Stimulated activated CD4-positive, alpha-beta T cell treated with anti-CD3 and anti-CD28 coated beads, Interleukin-4, amount 100 ng/mL, for 24 hours (primary cell): ENCODE measurements around the gene CLCA1.

Experiments
- DNase-seq: peaks from one replicate; pipeline ENCODE4 v3.0.0-alpha.2; 2020

CLCA1 gene, protein sequence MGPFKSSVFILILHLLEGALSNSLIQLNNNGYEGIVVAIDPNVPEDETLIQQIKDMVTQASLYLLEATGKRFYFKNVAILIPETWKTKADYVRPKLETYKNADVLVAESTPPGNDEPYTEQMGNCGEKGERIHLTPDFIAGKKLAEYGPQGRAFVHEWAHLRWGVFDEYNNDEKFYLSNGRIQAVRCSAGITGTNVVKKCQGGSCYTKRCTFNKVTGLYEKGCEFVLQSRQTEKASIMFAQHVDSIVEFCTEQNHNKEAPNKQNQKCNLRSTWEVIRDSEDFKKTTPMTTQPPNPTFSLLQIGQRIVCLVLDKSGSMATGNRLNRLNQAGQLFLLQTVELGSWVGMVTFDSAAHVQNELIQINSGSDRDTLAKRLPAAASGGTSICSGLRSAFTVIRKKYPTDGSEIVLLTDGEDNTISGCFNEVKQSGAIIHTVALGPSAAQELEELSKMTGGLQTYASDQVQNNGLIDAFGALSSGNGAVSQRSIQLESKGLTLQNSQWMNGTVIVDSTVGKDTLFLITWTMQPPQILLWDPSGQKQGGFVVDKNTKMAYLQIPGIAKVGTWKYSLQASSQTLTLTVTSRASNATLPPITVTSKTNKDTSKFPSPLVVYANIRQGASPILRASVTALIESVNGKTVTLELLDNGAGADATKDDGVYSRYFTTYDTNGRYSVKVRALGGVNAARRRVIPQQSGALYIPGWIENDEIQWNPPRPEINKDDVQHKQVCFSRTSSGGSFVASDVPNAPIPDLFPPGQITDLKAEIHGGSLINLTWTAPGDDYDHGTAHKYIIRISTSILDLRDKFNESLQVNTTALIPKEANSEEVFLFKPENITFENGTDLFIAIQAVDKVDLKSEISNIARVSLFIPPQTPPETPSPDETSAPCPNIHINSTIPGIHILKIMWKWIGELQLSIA

DNA sequence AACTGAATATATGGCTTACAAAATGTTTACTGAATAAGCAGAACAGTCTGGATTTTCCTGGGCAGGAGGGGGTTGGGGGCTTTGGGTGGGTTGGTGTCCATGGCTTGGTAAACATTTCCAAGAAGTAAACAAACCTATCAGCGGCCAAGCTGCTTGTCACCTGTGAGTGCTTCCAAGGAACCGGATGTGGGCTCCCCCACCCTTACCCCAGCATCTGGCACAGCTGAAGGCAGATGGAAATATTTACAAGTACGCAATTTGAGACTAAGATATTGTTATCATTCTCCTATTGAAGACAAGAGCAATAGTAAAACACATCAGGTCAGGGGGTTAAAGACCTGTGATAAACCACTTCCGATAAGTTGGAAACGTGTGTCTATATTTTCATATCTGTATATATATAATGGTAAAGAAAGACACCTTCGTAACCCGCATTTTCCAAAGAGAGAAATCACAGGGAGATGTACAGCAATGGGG, at the start of gene CLCA1:
TSS of gene CLCA1 (plus strand) at position 427 of the 477 bp plus-strand sequence. CDS start at position 472, 45 bp downstream.
- DNase-seq: no peak

DNA sequence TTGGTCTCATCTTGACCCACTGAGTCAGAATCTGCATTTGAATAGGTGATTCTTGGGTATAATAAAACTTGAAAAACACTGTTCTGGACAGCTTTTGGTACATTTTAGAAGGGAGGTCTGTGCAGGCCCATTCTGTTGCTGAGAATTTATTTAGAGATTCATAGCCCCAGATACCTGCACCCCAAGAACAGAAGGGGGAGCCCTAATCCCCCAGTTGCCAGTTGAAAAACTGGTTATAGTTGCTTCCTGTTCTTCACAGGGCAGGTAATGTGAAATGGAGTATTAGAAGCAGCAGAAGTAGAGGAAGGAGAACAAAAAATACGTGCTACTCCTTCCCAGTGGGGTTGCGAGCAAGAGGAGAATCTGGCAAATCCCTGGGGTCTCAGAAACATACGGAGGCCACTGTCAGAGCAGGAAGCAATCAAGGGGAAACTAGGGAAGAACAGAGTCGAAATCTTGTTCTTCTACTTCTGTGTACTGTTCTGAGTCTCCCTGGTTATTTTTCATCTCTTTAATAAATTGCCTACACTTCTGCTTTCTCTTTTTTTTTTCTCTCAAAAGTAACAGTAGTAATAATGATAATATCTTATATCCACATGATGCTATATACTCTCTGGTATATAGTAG, 49.3 kb upstream of the CLCA1 start:
- no peak for DNase-seq

DNA sequence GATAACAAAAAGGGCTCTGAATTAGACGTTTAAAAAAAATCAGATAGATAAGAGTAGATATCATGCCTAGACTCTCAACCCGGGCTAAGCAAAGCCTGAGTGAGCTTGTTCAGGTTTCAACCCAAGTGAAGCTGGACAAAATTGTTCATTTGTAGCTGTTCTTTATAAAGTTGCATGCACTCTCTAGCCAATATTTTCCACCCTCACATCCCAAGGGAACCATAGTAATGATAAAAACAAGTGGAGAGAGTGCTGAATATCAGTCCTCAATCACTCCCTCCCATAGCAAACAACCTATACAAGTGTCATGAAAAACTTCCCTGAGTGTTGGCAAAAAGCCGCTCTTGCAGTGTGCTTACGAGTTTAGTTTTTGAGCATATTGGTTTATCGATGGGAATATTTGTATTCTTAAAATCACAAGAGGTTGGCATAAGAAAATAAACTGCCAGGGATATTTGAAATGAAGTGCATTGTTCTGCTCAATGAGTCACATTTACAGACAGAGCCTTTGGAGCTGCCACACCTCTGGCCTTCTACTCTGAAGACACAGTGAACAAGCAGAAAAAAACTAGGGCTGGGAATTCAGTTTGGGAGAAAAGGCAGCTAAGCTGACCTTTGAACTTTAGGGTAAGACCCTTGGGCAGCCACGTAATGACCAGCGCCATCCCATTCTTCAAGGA, 47.0 kb upstream of the CLCA1 start:
- DNase-seq: no peak

DNA sequence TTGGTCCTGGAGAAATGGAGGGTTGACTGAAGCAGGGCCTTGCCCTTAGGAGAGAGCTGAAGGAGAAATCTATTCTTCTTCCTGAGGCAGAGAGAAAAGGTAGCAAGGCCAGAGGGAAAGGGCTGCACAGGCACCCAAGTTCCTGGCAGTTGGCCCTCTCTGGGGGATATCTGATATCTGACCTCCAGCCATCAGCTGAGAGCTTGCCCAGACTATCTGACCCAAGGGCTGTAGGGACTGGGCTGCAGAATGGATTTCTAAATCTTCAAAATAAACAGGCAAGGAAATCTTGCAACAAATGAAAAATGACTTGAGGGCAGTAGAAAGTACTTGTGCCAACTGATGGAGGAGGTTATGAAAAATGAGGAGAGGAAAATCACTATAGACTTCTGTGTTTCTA, 45.3 kb upstream of the CLCA1 start:
- DNase-seq: no peak

DNA sequence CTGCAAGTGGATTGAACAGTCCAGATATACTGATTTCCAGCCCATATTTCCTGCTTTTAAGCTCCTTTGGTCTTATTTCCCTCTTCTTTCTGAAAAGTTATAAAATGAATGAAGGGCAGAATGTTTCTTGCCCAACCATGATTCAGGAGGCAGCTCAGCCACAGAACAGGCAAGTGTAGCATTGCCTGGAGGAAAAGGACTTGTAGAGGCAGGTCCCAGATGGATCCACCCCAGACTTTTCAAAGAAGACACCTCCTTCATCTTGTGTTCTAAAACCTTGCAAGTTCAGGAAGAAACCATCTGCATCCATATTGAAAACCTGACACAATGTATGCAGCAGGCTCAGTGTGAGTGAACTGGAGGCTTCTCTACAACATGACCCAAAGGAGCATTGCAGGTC, 44.9 kb upstream of the CLCA1 start, which contains the start of gene CLCA2:
TSS of gene CLCA2 (plus strand) at position 299 of the 400 bp plus-strand sequence. CDS start at position 376, 77 bp downstream.
- DNase-seq: no peak

DNA sequence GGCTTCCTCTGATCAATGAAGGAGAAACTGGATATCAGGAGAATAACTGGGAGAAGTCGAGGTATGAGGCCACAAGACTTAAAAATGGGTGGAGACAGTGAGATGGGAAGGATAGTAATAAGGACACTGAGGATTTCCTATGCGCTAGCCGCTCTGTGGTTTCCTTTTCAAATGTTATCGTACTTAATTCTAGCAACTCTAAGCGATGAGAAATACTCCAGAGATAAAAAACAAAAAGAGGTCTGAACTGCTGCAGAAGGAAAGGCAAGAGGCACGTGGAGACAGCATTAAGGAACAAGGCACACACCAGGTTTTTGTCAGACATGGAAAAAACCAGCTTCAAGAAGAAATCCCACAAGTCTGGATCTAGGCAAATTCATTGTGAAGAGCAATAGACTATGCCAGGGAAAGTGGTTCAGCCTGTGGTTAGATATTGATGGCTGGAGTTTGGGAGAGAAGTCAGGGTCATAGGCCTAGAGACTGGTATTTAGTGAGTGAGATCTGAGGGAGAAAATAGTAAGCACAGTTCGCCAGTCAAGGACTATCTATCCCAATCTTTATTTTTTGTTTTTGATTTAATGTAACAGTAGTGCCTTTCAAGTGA, 39.5 kb upstream of the CLCA1 start:
- no peak for DNase-seq

DNA sequence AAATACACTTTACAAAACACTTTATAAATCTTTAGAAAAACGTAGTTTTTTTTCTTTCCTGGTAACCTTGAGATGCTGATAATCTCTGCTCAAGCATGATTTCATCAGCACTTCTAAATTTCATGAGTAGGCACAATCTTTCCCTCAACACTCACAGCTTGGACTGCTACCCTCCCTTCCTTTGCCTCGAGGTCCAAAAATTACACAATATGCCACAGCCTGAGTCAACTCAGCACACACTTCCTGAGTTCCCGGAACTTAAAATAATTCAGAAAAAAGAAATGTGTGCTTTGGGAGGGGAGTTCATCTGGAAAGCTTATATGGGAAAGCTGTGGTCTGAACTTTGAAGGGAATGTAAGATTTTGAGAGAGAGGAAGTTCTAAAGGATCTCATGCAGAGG, 38.9 kb upstream of the CLCA1 start:
- DNase-seq: no peak

DNA sequence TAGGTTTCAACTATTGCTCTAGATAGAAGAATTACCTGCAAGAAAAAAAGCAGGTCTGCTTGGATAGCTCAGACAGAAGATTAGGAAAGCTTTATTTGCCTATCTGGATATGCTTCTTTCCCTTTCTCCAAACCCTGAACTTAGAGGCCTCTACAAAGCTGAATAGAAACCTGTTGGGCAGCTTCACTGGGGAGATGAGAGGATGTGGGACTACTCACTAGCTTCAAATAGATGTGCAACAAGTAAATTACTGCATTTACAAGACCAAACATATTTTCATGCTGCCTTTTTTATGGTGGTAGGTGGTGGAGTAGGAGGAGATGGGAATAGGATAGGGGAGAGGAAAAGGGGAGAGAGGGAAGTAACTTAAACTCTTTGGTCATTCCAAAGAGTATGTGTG, 38.4 kb upstream of the CLCA1 start:
- no peak for DNase-seq

DNA sequence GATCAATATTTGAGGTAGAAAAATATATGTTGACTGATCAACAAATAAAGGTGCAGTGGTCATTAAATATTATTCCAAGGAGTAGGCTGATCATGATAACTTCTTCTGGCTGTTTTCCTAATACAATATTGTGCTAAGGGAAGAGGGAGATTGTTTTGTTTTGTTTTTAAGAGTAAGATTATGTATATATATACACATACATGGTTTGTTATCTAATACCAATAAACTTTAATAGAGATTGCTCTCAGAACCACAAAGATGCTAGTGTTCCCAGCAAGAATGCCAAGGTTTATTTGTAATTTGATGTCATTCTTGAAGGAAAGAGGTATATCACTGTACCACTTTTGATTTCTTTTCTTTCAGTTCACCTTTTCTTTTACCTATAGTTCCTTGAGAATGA, 34.7 kb upstream of the CLCA1 start:
- DNase-seq: no peak

DNA sequence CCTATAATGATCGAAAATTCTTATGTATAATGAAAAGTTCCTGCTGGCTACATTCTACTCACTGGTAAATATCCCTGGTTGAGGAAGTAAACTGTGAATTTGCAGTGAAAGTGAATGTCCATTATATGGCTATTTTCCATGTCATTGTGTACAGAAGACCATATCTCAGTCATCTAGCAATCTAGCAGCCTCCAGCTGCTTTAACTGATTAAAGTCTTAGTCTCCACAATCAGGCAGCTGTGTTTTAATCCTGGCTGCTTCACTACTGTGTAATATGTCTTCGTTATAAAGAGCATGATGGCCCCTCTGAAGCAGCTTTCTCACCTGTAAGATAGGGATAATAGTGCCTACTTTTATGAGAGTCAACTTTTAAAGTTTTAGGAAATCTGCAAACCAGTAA, 33.4 kb upstream of the CLCA1 start:
- no peak for DNase-seq

DNA sequence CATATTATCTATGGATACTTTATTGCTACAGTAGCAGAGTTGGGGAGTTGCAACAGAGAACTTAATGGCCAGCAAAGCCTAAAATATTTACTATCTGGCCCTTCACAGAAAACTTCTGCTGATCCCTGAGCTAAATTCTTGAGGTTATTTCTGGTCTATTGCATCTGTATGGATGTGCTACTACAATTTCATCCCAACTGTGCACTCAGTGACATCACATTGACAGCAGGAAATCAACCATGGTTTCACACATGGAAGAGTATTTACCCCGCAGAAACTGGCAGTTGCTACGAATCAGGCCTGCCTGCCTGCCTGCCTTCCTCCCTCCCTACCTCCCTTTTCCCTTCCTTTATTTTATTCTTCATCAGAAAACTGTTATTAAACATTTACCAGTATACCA, 32.7 kb upstream of the CLCA1 start:
- DNase-seq: no peak

DNA sequence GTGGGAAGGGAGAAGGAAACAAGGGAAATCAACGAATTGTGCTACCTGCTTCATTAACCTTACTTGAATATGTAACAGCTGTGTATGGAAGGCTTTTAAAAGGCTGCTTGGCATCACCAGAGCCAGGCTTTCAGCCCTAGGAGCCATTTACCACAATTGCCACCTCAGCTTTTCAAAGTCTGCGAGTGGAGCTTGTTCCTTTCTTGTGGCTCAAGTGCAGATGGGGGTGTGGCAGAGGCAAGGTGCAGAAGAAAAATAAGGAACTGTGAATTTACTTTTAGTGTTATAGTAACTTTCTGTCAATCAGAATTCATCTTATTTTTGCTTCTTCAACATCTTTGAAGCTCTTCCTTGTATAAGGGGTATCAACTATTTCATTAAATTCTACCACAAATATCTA, 27.1 kb upstream of the CLCA1 start:
- no peak for DNase-seq

DNA sequence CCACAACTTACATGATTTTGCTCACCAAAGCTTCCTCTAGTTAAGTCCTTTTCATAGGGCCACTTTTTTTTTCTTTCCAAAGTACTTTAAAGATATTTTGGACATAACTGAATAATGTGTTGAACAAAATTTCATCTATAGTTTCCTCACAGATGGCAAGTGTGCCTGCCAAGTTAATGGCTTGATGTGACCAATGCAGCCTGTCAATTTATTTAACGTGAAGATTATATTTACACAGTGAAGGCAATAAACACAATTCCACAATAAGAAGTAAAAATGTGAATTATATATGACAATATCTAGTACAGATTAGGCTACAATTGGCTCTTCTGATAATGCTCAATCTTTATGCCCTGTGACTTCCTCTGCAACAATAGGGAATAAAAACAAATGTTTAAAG, 26.7 kb upstream of the CLCA1 start:
- DNase-seq: no peak

DNA sequence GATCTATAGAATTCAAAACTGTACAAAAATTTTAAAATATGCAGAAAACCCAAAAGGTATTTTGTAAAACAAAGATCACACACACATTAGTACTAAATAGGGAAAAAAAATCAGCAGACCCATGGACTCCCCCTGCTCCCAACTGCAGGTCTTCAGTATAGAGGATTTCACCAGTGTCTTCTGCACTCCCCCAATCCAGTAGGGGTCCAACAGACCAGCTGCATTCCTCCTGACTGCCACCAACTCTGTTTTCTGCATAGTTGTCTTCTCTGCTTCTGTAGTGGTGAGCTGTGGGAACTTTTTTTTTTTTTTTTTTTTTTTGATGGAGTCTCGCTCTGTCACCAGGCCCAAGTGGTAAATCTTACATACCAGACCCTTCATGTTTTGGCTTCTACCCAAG, 22.8 kb upstream of the CLCA1 start:
- DNase-seq: no peak

DNA sequence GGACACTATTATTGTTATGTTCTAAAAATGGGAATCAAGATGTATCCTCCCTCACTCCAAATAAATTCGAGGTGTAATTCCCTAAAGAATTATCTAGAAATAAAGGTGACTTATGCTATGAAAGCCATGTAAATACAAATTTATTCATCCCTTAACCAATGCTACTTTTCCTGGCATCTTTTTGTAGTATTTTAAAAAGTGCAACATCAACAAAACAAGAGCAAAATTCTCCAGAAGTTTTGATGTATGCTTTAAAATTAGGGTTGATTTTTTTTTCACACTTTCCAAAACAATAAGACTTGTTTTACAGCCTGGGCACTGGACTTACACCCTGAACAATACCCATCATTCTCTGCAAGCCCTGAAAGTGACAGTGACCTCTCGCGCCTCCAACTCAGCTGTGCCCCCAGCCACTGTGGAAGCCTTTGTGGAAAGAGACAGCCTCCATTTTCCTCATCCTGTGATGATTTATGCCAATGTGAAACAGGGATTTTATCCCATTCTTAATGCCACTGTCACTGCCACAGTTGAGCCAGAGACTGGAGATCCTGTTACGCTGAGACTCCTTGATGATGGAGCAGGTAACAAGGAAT, 21.4 kb upstream of the CLCA1 start:
- DNase-seq: no peak

DNA sequence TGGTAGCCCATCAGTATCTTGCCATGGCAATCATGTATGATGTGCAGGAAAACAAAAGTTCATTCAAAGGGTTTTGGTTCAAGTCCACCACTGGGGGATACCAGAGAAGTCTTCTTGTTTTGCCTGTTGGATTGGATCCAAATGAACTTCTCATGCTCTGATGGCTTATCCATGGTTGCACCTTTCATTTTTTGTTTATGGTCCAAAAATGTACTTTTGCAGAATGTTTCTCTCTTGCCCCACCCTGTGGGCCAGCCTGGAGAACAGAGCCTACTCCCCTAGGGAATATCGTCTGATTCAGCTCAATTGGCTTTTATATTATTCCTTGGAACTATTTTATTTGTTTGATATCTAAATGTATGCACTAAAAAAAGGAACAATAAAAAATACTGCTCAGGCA, 20.1 kb upstream of the CLCA1 start:
- DNase-seq: no peak

DNA sequence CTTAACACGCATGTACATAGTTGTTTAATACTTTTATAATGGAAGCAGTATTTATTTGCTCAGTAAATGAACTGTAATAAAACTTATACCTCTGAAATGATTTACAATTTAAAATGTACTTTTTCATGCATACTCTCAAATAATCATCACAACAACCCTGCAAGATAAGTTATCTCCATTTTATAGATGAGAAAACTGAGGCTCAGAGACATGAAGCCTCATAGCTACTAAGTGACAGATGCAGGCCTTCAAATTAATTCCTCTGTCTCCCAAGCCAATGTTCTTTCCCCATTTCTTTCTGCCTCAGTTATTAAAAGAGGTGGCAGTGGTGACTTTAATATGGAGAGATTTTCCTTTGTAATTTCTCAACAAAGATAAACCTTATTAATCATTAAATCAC, 19.6 kb upstream of the CLCA1 start:
- no peak for DNase-seq

DNA sequence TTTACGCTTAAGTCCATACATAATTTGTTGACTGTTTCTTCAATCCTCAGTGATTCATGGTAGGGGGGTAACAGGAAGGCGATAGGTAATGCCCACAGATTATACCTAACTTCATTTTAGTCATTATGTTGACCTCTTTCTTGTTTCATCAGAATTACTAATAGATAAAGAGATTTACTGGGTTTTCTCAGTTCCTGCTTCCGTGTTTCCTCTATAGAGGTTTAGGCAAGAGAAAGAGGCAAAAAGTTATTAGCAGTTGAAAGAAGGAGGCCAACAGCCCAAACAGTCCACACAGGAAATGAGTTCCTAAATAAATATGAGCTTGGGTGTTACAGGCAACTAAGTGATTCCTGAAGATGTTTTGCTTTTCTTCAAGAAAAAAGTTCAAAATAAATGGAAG, 17.9 kb upstream of the CLCA1 start:
- DNase-seq: no peak

DNA sequence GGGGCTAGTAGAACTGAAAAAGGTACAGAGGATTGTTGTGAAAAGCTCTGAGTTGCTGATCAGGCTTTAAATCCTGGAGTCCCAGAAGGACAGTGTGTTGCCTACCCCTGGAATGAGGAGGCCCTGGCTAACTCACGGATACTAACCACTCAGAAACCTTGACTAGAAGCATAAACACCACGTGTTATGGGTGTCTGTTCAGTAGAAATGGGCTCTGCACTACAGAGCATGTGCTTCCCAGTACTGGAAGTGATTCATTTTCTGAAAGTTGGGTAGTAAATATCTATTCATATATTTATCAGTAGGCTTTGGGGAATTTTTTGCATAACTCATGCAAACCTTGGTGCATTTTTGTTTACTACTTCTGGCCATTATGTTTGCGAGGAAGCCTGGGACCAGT, 15.1 kb upstream of the CLCA1 start:
- DNase-seq: no peak

DNA sequence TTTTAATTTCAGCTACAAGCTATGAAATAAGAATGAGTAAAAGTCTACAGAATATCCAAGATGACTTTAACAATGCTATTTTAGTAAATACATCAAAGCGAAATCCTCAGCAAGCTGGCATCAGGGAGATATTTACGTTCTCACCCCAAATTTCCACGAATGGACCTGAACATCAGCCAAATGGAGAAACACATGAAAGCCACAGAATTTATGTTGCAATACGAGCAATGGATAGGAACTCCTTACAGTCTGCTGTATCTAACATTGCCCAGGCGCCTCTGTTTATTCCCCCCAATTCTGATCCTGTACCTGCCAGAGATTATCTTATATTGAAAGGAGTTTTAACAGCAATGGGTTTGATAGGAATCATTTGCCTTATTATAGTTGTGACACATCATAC, 13.7 kb upstream of the CLCA1 start:
- no peak for DNase-seq

DNA sequence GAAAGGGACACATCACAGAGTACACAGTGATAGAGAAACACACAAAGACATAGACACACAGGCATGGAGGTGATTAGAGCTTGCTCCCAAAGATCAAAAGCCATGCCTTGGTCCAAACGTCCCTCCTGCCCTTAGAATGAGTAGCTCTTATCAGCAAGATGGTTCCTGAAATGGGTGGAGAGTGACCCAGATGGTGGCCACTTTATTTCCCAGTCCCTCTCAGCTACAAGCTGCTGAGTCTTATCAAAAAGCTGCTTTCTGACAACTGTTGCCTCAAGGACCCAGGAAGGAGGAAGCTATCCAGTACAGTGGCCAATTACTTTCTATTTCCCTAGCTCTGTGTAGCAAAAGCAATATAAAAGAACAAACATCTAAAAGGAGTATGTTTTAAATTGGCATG, 7.7 kb upstream of the CLCA1 start:
- DNase-seq: no peak

DNA sequence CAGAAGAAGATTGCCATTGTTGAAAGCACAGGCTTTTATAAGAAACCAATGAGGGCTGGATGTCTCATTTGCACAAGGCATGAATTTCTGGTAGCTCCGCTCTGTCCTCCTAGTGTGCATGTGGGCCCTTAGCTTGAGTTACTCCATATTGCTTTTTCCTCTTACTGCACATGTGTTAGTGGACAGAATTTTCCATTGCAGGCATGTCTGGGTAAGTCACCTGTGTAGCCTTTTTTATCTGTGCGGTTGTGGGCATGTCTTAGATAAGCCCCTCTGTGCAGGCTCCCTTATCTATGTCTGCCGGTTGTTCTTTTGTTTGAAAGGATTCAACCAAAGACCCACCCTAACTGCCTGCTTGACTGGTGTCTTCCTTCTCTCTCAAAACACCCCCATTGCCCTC, 7.2 kb upstream of the CLCA1 start:
- DNase-seq: no peak
